Tibial nerve (tissue), 3 donors: Measurements from ENCODE around the gene SUMF1.

Experiments used
- POLR2A ChIP-seq, 2 donors: fragments of 450-650 bp; IDR thresholded peaks; one replicate each; pipeline ENCODE4 v1.6.1; 2017; ENCODE audit warnings: antibody characterized with exemption in 2 of 2, mild to moderate bottlenecking in 2 of 2, moderate library complexity in 2 of 2
- TF ChIP-seq, protein P1 (sequence below), 5 experiments: fragments of 200-600 bp in 3 of 5; fragments of 450-650 bp in 2 of 5; sonication (generic) in 3 of 5; IDR thresholded peaks; one replicate each; pipeline ENCODE4 v1.5.1; 2016 to 2019; ENCODE audit warnings: antibody characterized with exemption in 5 of 5, mild to moderate bottlenecking in 3 of 5, moderate library complexity in 2 of 5

DNA sequence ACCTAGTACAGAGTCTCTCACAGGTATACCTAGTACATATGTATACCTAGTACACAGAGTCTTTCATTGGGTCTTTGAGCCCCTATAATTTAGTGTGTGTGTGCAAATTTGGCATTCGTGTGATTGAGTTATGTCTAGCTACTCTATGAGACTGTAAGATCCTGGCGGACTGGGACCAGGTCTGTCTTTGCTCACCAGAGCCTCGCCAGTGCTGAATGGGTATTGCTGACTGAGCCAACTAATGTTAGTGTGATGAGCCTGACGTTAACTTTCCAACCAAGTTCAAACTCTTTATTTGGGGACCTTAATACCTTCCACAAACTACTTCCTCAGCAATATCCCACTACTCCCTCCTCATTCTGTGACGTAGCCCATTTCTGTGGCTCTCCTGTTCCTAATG, 128.3 kb downstream of the SUMF1 start:
- TF ChIP-seq POLR2A (IDR thresholded peaks at IDR 0.05), result no peak
- TF ChIP-seq, protein P1, sequence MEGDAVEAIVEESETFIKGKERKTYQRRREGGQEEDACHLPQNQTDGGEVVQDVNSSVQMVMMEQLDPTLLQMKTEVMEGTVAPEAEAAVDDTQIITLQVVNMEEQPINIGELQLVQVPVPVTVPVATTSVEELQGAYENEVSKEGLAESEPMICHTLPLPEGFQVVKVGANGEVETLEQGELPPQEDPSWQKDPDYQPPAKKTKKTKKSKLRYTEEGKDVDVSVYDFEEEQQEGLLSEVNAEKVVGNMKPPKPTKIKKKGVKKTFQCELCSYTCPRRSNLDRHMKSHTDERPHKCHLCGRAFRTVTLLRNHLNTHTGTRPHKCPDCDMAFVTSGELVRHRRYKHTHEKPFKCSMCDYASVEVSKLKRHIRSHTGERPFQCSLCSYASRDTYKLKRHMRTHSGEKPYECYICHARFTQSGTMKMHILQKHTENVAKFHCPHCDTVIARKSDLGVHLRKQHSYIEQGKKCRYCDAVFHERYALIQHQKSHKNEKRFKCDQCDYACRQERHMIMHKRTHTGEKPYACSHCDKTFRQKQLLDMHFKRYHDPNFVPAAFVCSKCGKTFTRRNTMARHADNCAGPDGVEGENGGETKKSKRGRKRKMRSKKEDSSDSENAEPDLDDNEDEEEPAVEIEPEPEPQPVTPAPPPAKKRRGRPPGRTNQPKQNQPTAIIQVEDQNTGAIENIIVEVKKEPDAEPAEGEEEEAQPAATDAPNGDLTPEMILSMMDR (IDR thresholded peaks at IDR 0.05), result no peak
